Activated CD8-positive, alpha-beta memory T cell treated with anti-CD3 and anti-CD28 coated beads for 4 hours (primary cell): ENCODE results near the gene EPS15.
"Not testable (repeated sequence)": the region's sequence is repeated elsewhere in the genome, so short reads cannot be mapped to it uniquely, and the experiment has no call there.

ENCODE experiments used
- DNase-seq, 2 donors: peaks; one replicate each; pipeline ENCODE4 v3.0.0-alpha.2; 2020; ENCODE audit warnings: low read depth in 2 of 2

EPS15 gene

GRCh38 chr1:51336711-51337110, 182.4 kb downstream of the EPS15 start:
- no peak for DNase-seq

GRCh38 chr1:51336004-51336403, 183.1 kb downstream of the EPS15 start:
- DNase-seq, result no peak

GRCh38 chr1:51331206-51332100, 187.6 kb downstream of the EPS15 start:
- no peak for DNase-seq

- DNase-seq, result no peak
These were observed 188.5 kb downstream of the EPS15 start, which contains the start of gene TTC39A for GRCh38 chr1:51330331-51331201. TTC39A (minus strand) TSS chr1:51330562; CDS start chr1:51330477, 85 bp downstream.

GRCh38 chr1:51329443-51330325, 189.4 kb downstream of the EPS15 start:
- no peak for DNase-seq

GRCh38 chr1:51328926-51329325, 190.1 kb downstream of the EPS15 start:
- no peak for DNase-seq

GRCh38 chr1:51328279-51328678, 190.8 kb downstream of the EPS15 start:
- no peak for DNase-seq

- no peak for DNase-seq
These were observed 191.7 kb downstream of the EPS15 start for GRCh38 chr1:51327386-51327785.

GRCh38 chr1:51326839-51327238, 192.2 kb downstream of the EPS15 start:
- no peak for DNase-seq

- DNase-seq, result no peak
These were observed 192.9 kb downstream of the EPS15 start for GRCh38 chr1:51325878-51326755.

GRCh38 chr1:51325391-51325790, 193.7 kb downstream of the EPS15 start:
- DNase-seq, result no peak

GRCh38 chr1:51325011-51325385, 194.1 kb downstream of the EPS15 start:
- not testable (repeated sequence) for DNase-seq

GRCh38 chr1:51324251-51325010, 194.6 kb downstream of the EPS15 start:
- DNase-seq, result no peak

- no peak for DNase-seq
These were observed 195.3 kb downstream of the EPS15 start for GRCh38 chr1:51323778-51324177.

GRCh38 chr1:51322417-51323101, 196.5 kb downstream of the EPS15 start:
- no peak for DNase-seq

GRCh38 chr1:51321924-51322280, 197.2 kb downstream of the EPS15 start:
- no peak for DNase-seq

GRCh38 chr1:51320967-51321923, 197.8 kb downstream of the EPS15 start:
- DNase-seq, result no peak

GRCh38 chr1:51317798-51318197, 201.3 kb downstream of the EPS15 start:
- no peak for DNase-seq
